Retinal pigment epithelial cell (primary cell): ENCODE data around the gene ANKRD30A.
"Not testable (repeated sequence)": the region's sequence is repeated elsewhere in the genome, so short reads cannot be mapped to it uniquely, and the experiment has no call there.

Experiments used
- DNase-seq: peaks from one replicate; pipeline ENCODE4 v3.0.0-alpha.2; 2010; ENCODE audit warnings: low read depth
- H3K4me3 ChIP-seq: 2 replicates; pipeline ENCODE4 v1.5.1; 2011; ENCODE audit warnings: mild to moderate bottlenecking, low read length, control low read depth, moderate library complexity
- CTCF ChIP-seq: conservative IDR thresholded peaks from 2 replicates; pipeline ENCODE4 v1.5.1; 2011; ENCODE audit warnings: low read depth, low read length, control low read depth, inconsistent platforms

ANKRD30A gene, protein sequence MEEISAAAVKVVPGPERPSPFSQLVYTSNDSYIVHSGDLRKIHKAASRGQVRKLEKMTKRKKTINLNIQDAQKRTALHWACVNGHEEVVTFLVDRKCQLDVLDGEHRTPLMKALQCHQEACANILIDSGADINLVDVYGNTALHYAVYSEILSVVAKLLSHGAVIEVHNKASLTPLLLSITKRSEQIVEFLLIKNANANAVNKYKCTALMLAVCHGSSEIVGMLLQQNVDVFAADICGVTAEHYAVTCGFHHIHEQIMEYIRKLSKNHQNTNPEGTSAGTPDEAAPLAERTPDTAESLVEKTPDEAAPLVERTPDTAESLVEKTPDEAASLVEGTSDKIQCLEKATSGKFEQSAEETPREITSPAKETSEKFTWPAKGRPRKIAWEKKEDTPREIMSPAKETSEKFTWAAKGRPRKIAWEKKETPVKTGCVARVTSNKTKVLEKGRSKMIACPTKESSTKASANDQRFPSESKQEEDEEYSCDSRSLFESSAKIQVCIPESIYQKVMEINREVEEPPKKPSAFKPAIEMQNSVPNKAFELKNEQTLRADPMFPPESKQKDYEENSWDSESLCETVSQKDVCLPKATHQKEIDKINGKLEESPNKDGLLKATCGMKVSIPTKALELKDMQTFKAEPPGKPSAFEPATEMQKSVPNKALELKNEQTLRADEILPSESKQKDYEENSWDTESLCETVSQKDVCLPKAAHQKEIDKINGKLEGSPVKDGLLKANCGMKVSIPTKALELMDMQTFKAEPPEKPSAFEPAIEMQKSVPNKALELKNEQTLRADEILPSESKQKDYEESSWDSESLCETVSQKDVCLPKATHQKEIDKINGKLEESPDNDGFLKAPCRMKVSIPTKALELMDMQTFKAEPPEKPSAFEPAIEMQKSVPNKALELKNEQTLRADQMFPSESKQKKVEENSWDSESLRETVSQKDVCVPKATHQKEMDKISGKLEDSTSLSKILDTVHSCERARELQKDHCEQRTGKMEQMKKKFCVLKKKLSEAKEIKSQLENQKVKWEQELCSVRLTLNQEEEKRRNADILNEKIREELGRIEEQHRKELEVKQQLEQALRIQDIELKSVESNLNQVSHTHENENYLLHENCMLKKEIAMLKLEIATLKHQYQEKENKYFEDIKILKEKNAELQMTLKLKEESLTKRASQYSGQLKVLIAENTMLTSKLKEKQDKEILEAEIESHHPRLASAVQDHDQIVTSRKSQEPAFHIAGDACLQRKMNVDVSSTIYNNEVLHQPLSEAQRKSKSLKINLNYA (N-terminal part only)

GRCh38 chr10:37125191-37125732 lies at the start of gene ANKRD30A:
Gene ANKRD30A (plus strand): TSS chr10:37125598. CDS start chr10:37125788, 190 bp downstream.
- no peak for TF ChIP-seq CTCF
- DNase-seq: no peak
- no peak within 1 kb of the TSS for H3K4me3 ChIP-seq

- DNase-seq, H3K4me3 ChIP-seq: not testable (repeated sequence)
These were observed 49.3 kb upstream of the ANKRD30A start for GRCh38 chr10:37076083-37076482.

- no peak overlapping the region for H3K4me3 ChIP-seq
These were observed 29.4 kb upstream of the ANKRD30A start for GRCh38 chr10:37095792-37096573.

DNA sequence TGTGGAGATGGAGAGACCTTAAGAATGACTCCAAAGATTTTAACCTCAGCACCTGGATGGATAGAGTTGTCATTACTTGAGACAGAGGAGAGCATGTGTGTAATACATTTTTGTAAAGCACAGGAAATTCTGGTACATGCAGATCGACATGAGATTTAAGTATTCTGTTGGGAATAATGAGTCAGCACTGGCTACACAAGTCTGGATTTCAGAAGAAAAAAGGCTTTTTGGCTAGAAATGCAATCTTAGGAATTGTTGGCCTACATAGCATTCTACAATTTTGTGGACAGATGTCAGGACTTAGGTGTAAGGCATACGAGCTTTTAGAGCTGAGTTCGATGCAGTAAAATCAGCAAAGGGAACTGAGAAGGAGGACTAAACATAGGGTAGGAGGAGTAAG lies 24.1 kb upstream of the ANKRD30A start:
- no peak for TF ChIP-seq CTCF
- H3K4me3 ChIP-seq: no peak overlapping the region
- DNase-seq: no peak

More at GRCh38 chr10:37095792-37096573, 29.4 kb upstream of the ANKRD30A start:
- DNase-seq: no peak
- TF ChIP-seq CTCF: no peak

GRCh38 chr10:37109000-37109399 lies 16.4 kb upstream of the ANKRD30A start:
- H3K4me3 ChIP-seq: no peak overlapping the region
- no peak for TF ChIP-seq CTCF
- DNase-seq: no peak

DNA sequence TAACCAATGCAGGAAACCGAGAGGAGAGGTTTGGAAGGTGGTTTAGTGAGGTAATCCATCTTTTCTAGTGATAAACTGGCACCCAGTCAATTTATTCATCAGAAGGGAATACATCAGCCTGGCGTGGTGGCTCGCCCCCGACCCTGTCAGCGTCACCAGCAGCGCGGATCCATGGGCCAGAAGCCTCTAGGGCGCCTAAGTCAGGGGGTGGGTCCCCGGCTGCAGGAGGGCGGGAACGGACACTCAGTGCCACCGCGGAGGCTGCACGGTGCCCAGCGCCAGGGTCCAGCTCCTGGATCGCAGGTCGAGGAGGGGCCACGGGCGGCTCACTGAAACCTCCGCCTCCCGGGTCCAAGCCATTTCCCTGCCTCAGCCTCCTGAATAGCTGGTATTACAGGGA lies 866 bp upstream of the ANKRD30A start:
- DNase-seq: no peak
- no peak for TF ChIP-seq CTCF
- no peak overlapping the region for H3K4me3 ChIP-seq
